ENCODE measurements around the gene NPB.
A peak's percentile ranks its signal among the peaks of the same experiment; 100 is the strongest.
"Not testable (repeated sequence)": the region's sequence is repeated elsewhere in the genome, so short reads cannot be mapped to it uniquely, and the experiment has no call there.

NPB gene

DNA sequence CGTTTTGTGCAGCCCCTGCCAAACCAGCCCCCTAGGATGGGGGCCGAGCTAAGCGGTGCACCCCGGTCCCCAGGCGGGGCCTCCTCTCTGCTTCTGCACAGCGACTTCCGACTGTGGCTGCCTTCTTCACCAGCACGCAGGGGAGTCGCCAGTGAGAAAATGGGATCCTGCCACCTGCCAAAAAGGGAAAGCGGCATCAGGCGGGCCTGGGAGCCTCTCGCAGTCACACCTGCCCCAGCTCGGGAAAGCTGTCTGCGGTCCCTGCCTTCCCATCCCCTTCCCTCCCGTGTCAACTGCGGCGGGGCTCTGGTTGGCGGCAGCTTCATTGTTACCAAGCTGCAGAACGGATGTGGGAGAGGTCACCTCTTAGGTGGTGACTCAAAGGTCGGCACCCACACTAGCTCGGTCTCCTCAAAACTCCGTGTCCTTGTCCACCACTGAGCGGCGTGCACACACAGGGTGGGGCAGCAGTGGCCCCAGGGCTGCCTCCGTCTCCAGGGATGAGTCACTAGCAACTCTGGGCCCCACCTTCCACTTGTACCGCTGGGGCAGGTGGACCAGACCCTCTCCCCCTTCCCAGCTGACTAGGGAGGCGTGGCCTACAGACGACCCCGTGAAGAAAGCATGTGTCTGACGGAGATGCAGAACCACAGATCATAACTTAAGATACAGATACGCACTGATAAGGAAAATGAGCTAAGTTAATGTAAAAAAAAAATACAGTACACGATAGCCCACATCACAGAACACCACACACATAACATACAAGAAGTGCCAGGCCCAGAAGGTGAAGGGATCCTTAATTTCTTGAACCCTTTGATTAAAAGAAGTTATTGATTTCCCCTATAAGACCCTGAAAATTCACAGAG is 10.6 kb downstream of the NPB start:
- DNase-seq: no peak

GRCh38 chr17:81913394-81914102 is 11.5 kb downstream of the NPB start:
- no peak for DNase-seq

DNA sequence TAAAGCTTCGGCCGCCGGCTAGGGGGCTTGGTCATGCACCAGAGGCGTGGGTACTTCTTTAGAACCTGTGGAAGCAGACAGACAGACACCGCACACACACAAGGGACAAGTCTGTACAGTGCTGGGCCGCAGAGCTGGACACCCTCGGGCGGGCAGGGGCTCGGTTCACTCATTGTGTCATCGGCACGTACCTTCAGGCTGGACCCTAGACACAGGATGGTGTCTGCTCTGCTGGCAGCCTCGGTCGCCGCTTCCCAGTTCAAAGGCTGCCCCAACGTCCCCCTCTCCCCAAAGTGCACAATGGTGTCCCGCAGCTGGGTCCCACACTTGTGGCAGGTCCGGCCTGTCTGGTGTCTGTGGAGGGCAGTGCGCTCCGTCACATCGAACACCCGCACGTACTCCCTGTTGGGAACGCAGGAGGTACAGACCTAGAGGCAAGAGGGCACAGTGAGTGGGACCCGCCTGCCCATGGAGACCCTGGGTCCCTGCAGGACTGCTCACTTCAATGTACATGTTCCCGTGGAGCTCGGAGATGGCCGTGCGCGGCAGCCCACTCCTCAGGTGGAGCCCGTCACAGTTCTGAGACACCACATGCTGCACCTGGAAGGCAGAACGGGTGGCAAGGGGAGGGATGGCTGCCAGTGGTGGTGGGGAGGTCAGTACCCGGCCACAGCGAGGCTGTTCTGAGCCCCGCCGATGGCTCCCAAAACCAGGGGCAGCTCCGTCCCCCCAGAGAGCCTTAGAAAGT is 12.2 kb downstream of the NPB start:
- DNase-seq: no peak

GRCh38 chr17:81915331-81915730 is 13.3 kb downstream of the NPB start:
- DNase-seq: no peak

DNA sequence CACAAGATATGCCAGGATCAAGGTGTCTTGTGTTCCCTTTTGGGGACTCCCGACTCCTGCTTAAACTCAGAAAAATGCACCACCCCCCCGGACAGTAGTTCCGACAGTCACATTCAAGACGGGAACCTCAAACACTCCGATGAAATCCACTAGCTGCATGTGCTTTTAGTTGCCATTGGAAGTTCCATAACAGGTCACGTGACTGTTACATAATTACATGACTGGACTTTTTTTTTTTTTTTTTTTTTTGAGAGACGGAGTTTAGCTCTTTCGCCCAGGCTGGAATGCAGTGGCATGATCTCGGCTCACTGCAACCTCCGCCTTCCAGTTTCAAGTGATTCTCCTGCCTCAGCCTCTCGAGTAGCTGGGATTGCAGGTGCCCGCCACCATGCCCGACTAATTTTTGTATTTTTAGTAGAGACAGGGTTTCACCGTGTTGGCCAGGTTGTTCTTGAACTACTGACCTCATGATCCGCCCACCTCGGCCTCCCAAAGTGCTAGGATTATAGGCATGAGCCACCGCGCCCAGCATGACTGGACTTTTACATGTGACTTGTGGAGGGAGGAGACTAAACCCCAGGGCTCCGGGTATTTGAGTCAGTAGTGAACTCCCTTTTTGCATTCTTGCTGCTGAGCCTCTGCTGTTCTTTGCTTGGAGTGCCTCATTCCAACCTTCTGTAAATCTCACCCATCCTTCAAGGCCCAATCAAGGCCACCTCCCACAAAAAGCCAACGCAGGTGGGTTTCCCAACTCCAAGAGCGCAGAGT is 14.4 kb downstream of the NPB start:
- no peak for DNase-seq

- DNase-seq: peak; percentile 89
These were observed 15.7 kb downstream of the NPB start, which contains the start of gene SIRT7 for GRCh38 chr17:81917565-81918332. TSS of gene SIRT7 (minus strand) at chr17:81918176. CDS start at chr17:81918131, 45 bp downstream.

DNA sequence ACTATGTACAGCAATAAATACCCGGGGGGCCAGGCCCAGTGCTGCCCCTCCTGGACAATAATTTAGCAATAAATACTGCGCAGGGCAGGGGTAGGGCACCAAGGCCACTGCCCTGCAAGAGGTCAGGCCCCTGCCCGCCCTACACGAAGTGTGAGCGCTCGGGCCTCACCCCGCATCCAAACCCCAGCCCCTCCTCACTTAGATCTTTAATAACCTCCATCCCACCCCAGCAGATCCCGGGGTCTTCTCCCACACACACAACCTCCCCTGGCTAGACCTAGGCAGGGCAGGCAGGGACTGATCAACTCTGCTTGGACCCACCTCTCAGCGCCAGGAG is 16.3 kb downstream of the NPB start:
- DNase-seq: not testable (repeated sequence)

GRCh38 chr17:81918832-81919545 is 17.0 kb downstream of the NPB start:
- no peak for DNase-seq

- DNase-seq: peak in 1 of 2 donors; percentile 41
These were observed 18.8 kb downstream of the NPB start for GRCh38 chr17:81920612-81921536.

DNA sequence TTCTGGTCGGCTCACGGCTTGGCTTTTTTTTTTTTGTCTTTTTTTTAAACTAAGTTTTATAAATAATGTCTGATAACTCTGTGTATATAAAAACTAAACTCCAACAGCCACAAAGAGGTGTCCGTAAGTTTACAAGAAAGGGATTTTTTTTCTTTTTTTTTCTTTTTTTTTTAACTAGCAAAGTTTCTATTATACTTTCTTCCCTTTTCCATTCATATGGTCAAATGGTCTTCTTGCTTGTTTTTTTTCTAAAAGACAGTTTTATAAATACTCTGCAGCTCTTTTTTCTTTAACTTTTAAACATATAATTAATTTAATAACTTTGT is 19.5 kb downstream of the NPB start:
- DNase-seq: no peak

- no peak for DNase-seq
These were observed 20.0 kb downstream of the NPB start for GRCh38 chr17:81921996-81922565.

- no peak for DNase-seq
These were observed 20.7 kb downstream of the NPB start for GRCh38 chr17:81922566-81923301.

DNA sequence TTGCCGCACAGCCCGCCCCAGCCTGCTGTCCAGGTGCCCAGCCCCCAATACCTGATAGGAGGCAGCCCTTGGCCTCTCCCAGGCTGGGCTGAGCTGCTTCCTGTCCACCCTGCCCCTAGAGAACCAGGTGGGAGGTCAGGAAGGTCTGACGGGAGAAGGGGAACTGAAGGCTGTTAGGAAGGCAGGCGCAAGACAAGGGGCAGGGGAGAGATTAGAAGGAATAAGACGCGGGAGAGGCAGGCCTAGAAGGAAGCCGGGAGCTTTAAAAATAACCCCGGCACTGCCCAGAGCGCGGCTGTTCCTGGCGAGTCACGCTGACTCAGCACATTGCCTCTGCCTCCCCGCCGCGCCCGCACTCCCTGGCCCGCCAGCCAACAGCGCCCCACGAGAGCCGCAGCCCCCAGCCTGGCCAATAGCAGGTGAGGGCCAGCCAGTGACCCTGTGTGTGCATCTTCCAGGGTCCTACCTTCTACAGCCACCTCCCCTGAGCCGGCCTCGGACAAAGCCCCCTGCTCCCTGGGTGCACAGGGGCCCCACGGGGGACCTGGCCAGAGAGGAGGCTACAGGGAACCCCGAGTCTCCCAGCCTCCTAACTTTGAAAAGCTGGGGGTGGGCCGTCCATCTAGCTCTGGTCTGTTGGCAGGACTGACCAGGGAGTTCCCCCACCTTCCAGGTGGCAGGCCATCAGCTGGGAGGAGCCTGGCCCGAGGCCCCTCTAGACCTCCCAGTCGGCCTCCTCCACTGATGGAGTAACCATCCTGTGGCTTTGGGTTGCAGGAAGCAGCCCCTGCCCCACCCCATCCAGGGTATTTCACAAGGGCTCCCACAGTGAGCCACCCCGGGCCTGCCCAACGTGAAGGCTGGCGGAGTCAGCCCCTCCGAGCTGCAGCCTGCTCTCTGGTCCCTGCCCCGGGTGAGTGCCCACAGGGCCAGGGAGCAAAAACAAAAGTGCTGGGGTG is 21.5 kb downstream of the NPB start:
- DNase-seq: peak in 1 of 2 donors; percentile 59

DNA sequence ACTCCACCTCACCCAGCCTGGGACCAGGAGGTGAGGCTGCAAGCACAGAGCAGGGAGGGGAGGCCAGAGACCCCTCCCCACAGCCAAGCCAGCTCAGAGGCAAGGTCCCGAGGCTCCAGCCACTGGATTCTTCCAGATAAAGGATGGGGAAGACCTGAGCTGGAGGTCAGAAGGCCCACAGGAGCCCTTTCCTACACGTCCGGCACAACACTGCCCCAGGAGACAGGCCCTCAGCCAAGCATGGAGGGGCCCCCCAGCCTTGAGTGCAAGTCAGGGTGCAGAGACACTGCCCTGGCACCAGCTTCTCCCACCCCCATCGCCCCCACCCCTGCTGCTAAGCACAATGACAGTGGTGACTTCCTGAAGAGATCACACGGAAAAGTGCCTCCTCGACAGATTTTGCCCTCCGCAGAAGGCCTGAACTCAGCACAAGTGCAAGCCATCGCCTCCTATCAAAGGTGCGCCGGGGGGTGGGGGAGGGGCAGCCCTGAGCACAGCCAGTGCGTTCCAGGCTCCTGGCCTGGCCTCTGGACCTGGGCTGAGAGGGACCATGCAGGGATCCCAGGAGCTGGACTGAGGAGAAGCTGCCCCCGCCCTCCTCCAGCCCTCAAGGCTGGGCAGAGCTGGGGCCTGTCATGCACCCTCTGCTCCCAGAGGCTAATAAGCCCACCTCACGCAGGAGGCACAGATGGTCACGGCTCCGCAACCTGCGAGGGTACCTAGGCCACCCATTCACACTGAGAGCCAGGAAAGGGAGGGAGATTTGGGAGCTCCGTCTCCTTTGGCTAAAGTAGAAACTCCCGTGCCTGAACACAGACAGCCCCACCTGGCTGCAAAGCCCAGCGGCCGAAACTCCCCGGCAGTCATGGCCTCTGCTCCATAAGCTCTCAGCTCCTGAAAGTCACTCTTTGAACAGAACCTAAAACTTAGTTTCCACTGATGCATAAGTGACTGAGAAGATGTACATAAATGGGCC is 22.8 kb downstream of the NPB start:
- peak in 1 of 2 donors; percentile 25 for DNase-seq

GRCh38 chr17:81925860-81926450 is 23.9 kb downstream of the NPB start:
- peak in 1 of 2 donors; percentile 16 for DNase-seq
